Peyer's patch (tissue), 4 donors: Measurements from ENCODE around the gene DST. TPM values are rescaled to one million over a fixed set of nuclear protein-coding genes. Genes with fewer than 3 reads are reported as not detected.

ENCODE experiments used
- DNase-seq, 3 donors: peaks; one replicate each; pipeline ENCODE4 v3.0.0-alpha.2; 2017 to 2019
- H3K27ac ChIP-seq, 4 donors: fragments of 200-600 bp; sonication (generic); one replicate each; pipeline ENCODE4 v1.5.1; 2016 to 2019
- H3K27me3 ChIP-seq, 2 donors: fragments of 200-600 bp; sonication (generic); one replicate each; pipeline ENCODE4 v1.5.1; 2019
- H3K36me3 ChIP-seq, 3 donors: fragments of 200-600 bp; sonication (generic); one replicate each; pipeline ENCODE4 v1.5.1; 2016 to 2019
- H3K4me1 ChIP-seq, 4 donors: fragments of 200-600 bp; sonication (generic); one replicate each; pipeline ENCODE4 v1.5.1; 2016 to 2019
- H3K4me3 ChIP-seq, 4 donors: fragments of 200-600 bp; sonication (generic); 1 replicate in 3 of 4; 2 replicates in 1 of 4; pipeline ENCODE4 v1.5.1; 2016 to 2019; ENCODE audit warnings: mild to moderate bottlenecking in 1 of 4
- H3K9me3 ChIP-seq, 4 donors: fragments of 200-600 bp; sonication (generic); one replicate each; pipeline ENCODE4 v1.5.1; 2016 to 2019; ENCODE audit warnings: mild to moderate bottlenecking in 1 of 4
- POLR2A ChIP-seq, 2 donors: fragments of 450-650 bp; IDR thresholded peaks; one replicate each; pipeline ENCODE4 v1.5.1; 2017; ENCODE audit warnings: antibody characterized with exemption in 2 of 2, mild to moderate bottlenecking in 2 of 2, moderate library complexity in 2 of 2
- total RNA-seq, 4 donors: library from RNA; depleted of rRNA; stranded (reverse); fragments of >200 nt; gene quantifications; one replicate each; pipeline ENCODE4 v1.1.0, GENCODE V29; 2016
- TF ChIP-seq, protein P1 (sequence below), 6 experiments: fragments of 450-650 bp in 4 of 6; fragments of 200-600 bp in 2 of 6; sonication (generic) in 1 of 6; IDR thresholded peaks; one replicate each; pipeline ENCODE4 v1.5.1; 2017 to 2019; ENCODE audit warnings: antibody characterized with exemption in 6 of 6, mild to moderate bottlenecking in 3 of 6, moderate library complexity in 1 of 6

Gene DST
- total RNA-seq, 4 donors from 2014 or later, result 243 to 320 (median 285) TPM

DNA sequence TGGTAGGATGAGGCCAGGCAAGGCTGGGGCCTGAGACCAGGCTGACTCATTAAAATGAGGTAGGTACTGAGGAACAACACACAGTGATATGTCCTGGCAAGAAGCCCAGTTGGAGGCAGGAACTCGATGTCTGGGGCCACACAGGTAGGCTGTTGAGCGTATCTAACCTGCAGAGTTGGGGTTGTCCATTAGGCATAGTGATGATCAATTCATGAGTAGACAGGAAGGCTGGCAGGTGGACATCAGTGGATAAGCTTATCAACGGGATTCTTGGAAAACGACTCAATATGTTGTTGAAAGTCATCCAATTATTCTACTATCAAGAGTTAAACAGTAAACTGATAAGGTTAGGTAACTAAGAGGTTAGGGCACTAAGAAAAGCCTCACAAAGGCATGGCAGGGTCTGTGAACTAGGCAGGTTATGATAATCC lies 202.1 kb downstream of the DST start:
- Histone ChIP-seq H3K4me3 (no peak overlapping the region), H3K36me3 (no peaks in the 10 kb centered on the region), H3K27me3 (no peaks in the 10 kb centered on the region), H3K4me1 (no peaks in the 10 kb centered on the region), H3K9me3 (no peaks in the 10 kb centered on the region), H3K27ac (no peak overlapping the region)
- no peak for TF ChIP-seq POLR2A (IDR thresholded peaks at IDR 0.05)
- TF ChIP-seq, protein P1, sequence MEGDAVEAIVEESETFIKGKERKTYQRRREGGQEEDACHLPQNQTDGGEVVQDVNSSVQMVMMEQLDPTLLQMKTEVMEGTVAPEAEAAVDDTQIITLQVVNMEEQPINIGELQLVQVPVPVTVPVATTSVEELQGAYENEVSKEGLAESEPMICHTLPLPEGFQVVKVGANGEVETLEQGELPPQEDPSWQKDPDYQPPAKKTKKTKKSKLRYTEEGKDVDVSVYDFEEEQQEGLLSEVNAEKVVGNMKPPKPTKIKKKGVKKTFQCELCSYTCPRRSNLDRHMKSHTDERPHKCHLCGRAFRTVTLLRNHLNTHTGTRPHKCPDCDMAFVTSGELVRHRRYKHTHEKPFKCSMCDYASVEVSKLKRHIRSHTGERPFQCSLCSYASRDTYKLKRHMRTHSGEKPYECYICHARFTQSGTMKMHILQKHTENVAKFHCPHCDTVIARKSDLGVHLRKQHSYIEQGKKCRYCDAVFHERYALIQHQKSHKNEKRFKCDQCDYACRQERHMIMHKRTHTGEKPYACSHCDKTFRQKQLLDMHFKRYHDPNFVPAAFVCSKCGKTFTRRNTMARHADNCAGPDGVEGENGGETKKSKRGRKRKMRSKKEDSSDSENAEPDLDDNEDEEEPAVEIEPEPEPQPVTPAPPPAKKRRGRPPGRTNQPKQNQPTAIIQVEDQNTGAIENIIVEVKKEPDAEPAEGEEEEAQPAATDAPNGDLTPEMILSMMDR (IDR thresholded peaks at IDR 0.05), result no peak
- DNase-seq, result peak in 1 of 3 donors; percentile 42

DNA sequence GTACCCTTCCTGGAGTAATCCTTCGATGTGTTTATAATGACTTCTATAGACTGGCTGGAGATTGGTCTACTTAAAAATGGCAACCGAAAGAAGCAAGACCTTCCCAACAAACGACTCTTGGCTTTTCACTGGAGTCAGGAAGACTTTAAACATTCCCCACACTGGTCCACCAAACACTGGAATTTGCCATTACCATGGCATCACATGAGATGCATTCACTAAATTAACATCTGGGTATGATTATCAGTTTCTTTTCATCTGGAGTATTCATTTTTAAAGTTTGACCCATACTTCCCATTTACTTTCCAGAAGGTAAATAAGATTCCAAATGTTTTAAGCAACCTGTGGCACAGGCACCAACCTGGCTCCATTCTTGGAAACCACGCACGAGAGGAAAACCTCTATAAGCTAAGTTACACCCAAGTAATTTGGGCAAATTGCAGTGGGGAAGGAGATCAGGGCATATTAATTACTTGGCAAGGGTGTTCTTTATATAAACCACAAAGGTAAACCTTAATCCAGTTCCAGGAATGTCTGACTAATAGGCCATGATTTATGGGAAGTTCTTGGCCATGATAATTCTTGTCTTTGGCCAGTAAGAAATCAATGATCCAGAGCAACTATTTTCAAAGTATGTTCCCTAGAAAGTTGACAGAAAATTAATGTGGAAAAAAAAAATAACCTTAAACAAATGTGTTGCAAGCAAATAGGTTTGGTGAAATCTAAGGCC lies 205.4 kb downstream of the DST start:
- Histone ChIP-seq H3K4me3 (no peak overlapping the region), H3K4me1 (no peaks in the 10 kb centered on the region), H3K36me3 (no peaks in the 10 kb centered on the region), H3K9me3 (no peaks in the 10 kb centered on the region), H3K27ac (no peak overlapping the region), H3K27me3 (no peaks in the 10 kb centered on the region)
- DNase-seq, result no peak
- no peak for TF ChIP-seq POLR2A (IDR thresholded peaks at IDR 0.05)
- TF ChIP-seq, protein P1 (IDR thresholded peaks at IDR 0.05), result no peak

DNA sequence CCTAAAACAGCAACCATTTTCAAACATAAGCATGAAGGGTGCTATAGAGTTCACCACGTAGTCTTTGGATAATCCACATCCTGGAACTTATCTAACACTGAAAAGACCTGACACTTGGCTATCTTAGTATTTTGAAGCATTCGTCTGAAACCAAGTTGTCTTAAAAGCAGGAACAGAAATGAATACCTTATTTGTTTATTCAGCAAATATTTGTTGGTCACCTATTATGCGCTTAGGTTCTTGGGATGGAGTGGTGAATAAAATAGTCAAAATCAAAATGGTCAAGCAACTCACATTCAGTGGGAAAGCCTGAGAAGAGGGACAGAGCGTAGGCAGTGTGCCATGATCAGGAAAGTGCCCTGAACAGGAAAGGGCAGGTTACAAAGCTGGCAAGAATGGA lies 206.9 kb downstream of the DST start:
- H3K36me3 ChIP-seq, result no peaks in the 10 kb centered on the region
- no peaks in the 10 kb centered on the region for H3K27me3 ChIP-seq
- H3K27ac ChIP-seq, result no peak overlapping the region
- TF ChIP-seq, protein P1 (IDR thresholded peaks at IDR 0.05), result no peak
- TF ChIP-seq POLR2A (IDR thresholded peaks at IDR 0.05), result no peak
- no peaks in the 10 kb centered on the region for H3K4me1 ChIP-seq
- DNase-seq, result no peak
- H3K9me3 ChIP-seq, result no peaks in the 10 kb centered on the region
- H3K4me3 ChIP-seq, result no peak overlapping the region

DNA sequence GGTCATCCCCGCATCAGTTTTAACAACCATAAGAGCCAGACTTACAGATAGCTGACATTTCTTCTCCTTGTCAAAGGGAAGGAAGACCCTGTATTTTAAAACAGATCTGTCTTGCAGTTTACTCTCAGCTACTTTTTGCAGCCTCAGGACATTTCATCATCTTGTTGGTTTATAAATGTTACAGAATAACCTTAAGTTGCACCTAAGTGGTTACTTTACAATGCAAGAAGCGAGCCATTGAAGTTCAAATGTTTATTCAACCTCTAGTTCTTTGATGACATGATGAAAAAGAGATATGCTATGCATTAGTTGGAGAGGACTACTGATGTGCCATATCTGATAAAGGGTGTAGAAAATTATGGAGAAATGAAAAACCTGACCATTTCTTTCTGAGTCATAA lies 207.4 kb downstream of the DST start:
- Histone ChIP-seq H3K9me3 (no peaks in the 10 kb centered on the region), H3K4me1 (no peaks in the 10 kb centered on the region), H3K36me3 (no peaks in the 10 kb centered on the region), H3K27me3 (no peaks in the 10 kb centered on the region), H3K4me3 (no peak overlapping the region), H3K27ac (no peak overlapping the region)
- no peak for TF ChIP-seq POLR2A (IDR thresholded peaks at IDR 0.05)
- TF ChIP-seq, protein P1 (IDR thresholded peaks at IDR 0.05), result no peak
- no peak for DNase-seq

DNA sequence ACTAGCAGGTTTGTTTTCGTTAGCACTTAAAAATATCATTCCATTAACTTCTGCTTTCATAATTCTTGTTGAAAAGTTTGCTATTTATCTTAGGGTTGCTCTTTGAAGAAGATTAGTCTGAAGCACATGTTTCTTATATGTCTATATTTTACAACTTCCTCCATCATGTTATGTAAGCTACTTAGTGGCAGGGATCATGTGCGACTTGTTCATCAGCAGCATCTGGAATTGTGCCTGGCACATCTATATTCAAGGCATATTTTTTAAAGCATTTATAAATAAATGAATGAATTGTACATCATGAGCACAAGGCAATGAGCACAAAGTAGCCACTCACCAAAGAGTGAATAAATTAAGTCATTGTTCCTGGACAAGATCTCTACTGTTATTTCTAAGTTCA lies 208.1 kb downstream of the DST start:
- no peaks in the 10 kb centered on the region for H3K4me1 ChIP-seq
- no peaks in the 10 kb centered on the region for H3K27me3 ChIP-seq
- no peaks in the 10 kb centered on the region for H3K9me3 ChIP-seq
- TF ChIP-seq POLR2A (IDR thresholded peaks at IDR 0.05), result no peak
- TF ChIP-seq, protein P1 (IDR thresholded peaks at IDR 0.05), result no peak
- no peak for DNase-seq
- no peaks in the 10 kb centered on the region for H3K36me3 ChIP-seq
- no peak overlapping the region for H3K27ac ChIP-seq
- no peak overlapping the region for H3K4me3 ChIP-seq
